Activated naive CD4-positive, alpha-beta T cell treated with anti-CD3 and anti-CD28 coated beads, Interleukin-2, amount 50 U/mL, for 24 hours (primary cell): ENCODE data around the gene NCDN.

Experiments used
- H3K27ac Mint-ChIP-seq: one replicate; pipeline ENCODE4 v1.8.0; 2021; ENCODE audit warnings: mild to moderate bottlenecking, mixed read lengths
- H3K27me3 Mint-ChIP-seq: one replicate; pipeline ENCODE4 v1.8.0; 2021; ENCODE audit warnings: mixed read lengths
- H3K36me3 Mint-ChIP-seq: one replicate; pipeline ENCODE4 v1.8.0; 2021; ENCODE audit warnings: mixed read lengths
- H3K4me1 Mint-ChIP-seq: one replicate; pipeline ENCODE4 v1.8.0; 2021; ENCODE audit warnings: mixed read lengths
- H3K4me3 Mint-ChIP-seq: one replicate; pipeline ENCODE4 v1.8.0; 2021; ENCODE audit warnings: mild to moderate bottlenecking, mixed read lengths
- H3K9me3 Mint-ChIP-seq: one replicate; pipeline ENCODE4 v1.8.0; 2021; ENCODE audit warnings: mixed read lengths

NCDN gene

DNA sequence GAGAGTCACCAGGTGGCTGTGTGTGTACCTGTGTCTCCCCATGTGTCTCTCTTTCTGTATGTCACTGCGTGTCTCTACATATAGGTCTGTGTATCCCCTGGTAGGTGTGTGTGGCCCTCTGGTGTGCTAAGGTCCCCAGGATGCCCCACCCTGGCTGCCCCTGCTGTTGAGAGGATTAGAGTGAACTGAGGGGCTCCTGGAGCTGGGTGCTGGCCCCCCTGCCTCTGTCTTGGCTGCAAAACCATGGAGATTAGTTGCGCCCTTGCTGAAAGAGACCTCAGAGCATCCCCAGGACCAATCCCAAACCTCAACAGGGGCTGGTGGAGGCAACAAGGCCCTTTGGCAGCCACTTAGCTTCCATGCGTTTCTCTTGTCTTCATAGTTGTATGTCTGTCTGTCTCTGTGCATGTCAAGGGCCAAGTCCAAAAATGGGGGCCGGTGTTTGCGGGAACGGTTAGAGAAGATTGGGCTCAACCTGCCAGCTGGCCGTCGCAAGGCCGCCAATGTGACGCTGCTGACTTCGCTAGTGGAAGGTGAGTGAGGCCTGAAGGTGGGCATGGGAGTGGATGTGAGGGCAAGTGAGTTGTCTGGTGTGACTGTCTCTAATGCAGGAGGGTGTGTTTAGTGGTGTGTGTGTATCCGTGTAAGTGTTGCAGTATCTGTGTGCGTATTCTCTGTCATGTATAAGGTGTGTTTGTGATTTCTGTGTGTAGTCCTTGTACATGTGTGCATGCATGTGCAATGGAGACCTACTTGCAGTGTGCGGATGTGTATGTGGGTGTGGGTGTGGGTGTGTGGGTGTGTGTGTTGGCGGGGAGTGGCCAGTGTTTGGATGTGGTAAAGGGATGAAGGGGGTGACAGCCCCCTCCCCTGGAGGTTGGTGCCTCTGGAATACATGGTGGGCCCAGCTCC lies 32.2 kb downstream of the NCDN start:
- H3K9me3 Mint-ChIP-seq, result no peaks in the 10 kb centered on the region
- no peaks in the 10 kb centered on the region for H3K4me1 Mint-ChIP-seq
- H3K4me3 Mint-ChIP-seq, result no peak overlapping the region
- H3K27ac Mint-ChIP-seq, result no peak overlapping the region
- no peaks in the 10 kb centered on the region for H3K36me3 Mint-ChIP-seq
- no peaks in the 10 kb centered on the region for H3K27me3 Mint-ChIP-seq

GRCh38 chr1:35590476-35591040 lies 33.0 kb downstream of the NCDN start:
- no peaks in the 10 kb centered on the region for H3K36me3 Mint-ChIP-seq
- no peak overlapping the region for H3K4me3 Mint-ChIP-seq
- H3K4me1 Mint-ChIP-seq, result no peaks in the 10 kb centered on the region
- H3K9me3 Mint-ChIP-seq, result no peaks in the 10 kb centered on the region
- no peak overlapping the region for H3K27ac Mint-ChIP-seq
- no peaks in the 10 kb centered on the region for H3K27me3 Mint-ChIP-seq

GRCh38 chr1:35591211-35591610 lies 33.6 kb downstream of the NCDN start:
- no peak overlapping the region for H3K4me3 Mint-ChIP-seq
- H3K27ac Mint-ChIP-seq, result no peak overlapping the region
- no peaks in the 10 kb centered on the region for H3K27me3 Mint-ChIP-seq
- no peaks in the 10 kb centered on the region for H3K9me3 Mint-ChIP-seq
- no peaks in the 10 kb centered on the region for H3K36me3 Mint-ChIP-seq
- no peaks in the 10 kb centered on the region for H3K4me1 Mint-ChIP-seq

DNA sequence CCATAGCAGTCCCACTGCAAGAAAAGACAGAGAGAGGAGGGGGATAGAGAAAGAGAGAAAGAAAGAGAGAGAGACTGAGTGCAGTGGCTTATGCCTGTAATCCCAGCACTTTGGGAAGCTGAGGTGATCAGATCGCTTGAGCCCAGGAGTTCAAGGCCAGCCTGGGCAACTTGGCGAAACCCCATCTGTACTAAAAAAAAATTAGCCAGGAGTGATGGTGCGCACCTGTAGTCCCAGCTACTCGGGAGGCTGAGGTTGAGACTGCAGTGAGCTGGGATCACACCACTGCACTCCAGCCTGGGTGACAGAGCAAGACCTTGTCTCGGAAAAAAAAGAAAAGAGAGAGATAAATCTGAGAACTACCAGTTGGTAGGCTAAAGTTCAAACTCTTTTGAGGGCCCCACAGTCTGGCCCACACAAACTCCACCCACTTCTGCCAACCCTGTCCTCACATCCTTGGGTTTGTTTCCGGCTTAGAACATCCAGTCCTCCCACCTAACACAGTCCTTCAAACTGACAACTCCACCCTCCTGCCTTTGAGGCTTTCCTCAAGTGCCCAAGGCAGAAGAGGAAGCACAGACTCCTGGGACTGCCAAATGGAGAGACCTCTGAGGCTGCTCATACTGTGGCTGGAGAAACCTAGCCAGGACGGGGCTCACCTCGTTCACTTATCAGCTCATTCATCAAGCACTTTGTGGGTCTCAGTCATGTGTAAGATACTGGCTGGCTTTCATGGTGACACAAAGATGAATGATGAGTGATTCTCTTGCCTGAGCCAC lies 35.6 kb downstream of the NCDN start:
- Mint-ChIP-seq H3K4me3 (no peak overlapping the region), H3K4me1 (no peaks in the 10 kb centered on the region), H3K9me3 (no peaks in the 10 kb centered on the region), H3K27me3 (no peaks in the 10 kb centered on the region), H3K27ac (no peak overlapping the region), H3K36me3 (no peaks in the 10 kb centered on the region)

DNA sequence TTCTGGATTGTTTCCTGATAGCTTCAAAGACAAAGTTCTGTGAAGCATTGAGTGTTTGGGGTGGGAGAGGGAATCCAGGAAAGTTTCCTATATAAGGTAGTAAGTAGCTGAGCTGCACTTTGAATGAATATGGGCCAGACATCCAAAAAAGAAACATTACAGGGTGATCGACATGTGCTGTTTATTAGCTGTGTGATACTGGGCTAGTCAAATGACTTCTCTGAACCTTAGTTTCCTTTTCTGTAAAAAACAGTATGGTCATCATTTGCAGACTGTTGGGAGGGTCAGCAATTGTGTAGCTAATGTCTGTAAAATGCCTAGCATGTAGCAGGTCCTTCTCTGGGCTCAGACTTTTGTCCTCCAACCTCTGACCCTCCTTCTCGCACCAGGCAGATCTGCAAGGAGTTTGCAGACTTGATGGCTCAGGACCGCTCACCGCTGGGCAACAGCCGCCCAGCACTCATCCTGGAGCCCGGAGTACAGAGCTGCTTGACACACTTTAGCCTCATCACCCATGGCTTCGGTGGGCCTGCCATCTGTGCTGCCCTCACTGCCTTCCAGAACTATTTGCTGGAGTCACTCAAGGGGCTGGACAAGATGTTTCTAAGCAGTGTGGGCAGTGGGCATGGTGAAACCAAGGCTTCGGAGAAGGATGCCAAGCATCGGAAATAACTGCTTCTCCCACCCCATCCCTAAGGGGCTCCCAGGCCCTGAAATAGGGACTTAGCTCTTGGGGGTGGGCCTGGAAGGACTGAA lies 36.6 kb downstream of the NCDN start:
- Mint-ChIP-seq H3K27me3 (no peaks in the 10 kb centered on the region), H3K27ac (no peak overlapping the region), H3K4me1 (no peaks in the 10 kb centered on the region), H3K9me3 (no peaks in the 10 kb centered on the region), H3K36me3 (no peaks in the 10 kb centered on the region), H3K4me3 (no peak overlapping the region)

GRCh38 chr1:35595684-35596083 lies 38.1 kb downstream of the NCDN start:
- Mint-ChIP-seq H3K27me3 (no peaks in the 10 kb centered on the region), H3K27ac (no peak overlapping the region), H3K9me3 (no peaks in the 10 kb centered on the region)

DNA sequence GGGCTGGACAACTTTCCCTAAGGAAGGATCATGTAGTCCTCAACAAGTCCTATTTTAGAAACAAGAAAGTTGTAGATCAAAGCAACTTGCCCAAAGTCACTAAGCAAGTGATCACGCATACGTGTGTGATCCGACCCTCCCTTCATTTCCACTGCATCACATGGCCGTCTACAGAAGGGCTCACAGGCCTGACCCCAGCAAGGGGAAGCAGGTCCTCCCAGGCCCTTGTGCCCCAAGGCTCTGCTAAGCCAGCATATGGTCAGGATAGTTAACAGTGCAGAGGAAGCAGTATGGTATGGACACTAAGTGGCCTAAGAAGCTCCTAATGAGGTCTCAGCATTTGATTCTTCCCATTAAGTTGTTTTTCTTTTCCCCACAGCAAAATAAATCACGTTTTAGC lies 40.3 kb downstream of the NCDN start:
- peaks cover 6% of the 10 kb centered on the region for H3K36me3 Mint-ChIP-seq
- no peaks in the 10 kb centered on the region for H3K9me3 Mint-ChIP-seq
- H3K4me3 Mint-ChIP-seq, result no peak overlapping the region
- H3K4me1 Mint-ChIP-seq, result no peaks in the 10 kb centered on the region
- no peaks in the 10 kb centered on the region for H3K27me3 Mint-ChIP-seq
- H3K27ac Mint-ChIP-seq, result no peak overlapping the region

More at GRCh38 chr1:35595684-35596083, 38.1 kb downstream of the NCDN start:
- Mint-ChIP-seq H3K4me1 (no peaks in the 10 kb centered on the region), H3K4me3 (no peak overlapping the region), H3K36me3 (peaks cover 4% of the 10 kb centered on the region)

- Mint-ChIP-seq H3K36me3 (peaks cover 11% of the 10 kb centered on the region), H3K4me3 (no peak overlapping the region), H3K27me3 (no peaks in the 10 kb centered on the region), H3K27ac (no peak overlapping the region), H3K4me1 (no peaks in the 10 kb centered on the region), H3K9me3 (no peaks in the 10 kb centered on the region)
Measured at GRCh38 chr1:35598895-35599294, 41.3 kb downstream of the NCDN start.

GRCh38 chr1:35599411-35599810 lies 41.8 kb downstream of the NCDN start:
- no peaks in the 10 kb centered on the region for H3K27me3 Mint-ChIP-seq

DNA sequence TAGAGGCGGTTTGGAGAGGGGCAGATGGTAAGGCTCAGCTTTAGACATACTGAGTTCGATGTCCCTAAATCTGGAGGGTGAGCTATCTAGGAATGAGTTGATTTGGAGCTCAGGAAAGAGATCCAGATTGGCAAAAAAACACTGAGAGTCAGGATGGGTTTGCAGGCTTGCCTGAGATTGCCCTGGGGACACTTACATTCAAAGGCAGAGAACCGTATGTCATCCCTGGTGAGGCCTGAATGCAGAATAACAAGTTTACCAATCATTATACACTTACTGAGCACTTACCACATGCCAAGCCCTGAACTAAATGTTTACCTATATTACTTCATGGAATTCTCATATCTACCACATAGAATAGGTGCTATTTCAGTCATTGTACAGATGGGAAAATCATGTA lies 43.0 kb downstream of the NCDN start:
- H3K36me3 Mint-ChIP-seq, result peaks cover 15% of the 10 kb centered on the region

More at GRCh38 chr1:35599411-35599810, 41.8 kb downstream of the NCDN start:
- Mint-ChIP-seq H3K4me1 (no peaks in the 10 kb centered on the region), H3K4me3 (no peak overlapping the region), H3K9me3 (no peaks in the 10 kb centered on the region), H3K36me3 (peaks cover 15% of the 10 kb centered on the region), H3K27ac (peak overlapping the region; percentile 23)

DNA sequence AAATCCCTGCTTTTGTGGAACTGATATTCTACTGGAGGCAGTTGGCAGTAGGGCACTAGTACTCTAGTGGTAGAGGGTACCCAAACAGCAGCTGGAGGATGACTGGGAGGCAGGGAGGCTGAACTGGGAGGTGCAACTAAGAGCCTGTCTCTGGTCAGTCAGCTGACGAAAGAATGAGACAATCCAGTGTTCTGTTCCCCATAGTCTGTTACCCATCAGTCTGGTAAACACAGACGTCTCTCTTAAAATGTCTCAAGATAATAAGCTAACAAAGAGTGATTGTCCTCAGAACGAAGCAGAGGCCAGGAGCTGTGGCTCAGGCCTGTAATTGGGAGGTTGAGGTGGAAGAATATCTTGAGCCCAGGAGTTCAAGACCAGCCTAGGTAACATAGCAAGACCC lies 45.9 kb downstream of the NCDN start:
- Mint-ChIP-seq H3K27me3 (no peaks in the 10 kb centered on the region), H3K36me3 (peaks cover 25% of the 10 kb centered on the region), H3K4me3 (no peak overlapping the region), H3K4me1 (peaks cover 15% of the 10 kb centered on the region), H3K27ac (no peak overlapping the region), H3K9me3 (no peaks in the 10 kb centered on the region)

More for the DNA sequence above, 43.0 kb downstream of the NCDN start:
- H3K27me3 Mint-ChIP-seq, result no peaks in the 10 kb centered on the region
- H3K4me1 Mint-ChIP-seq, result no peaks in the 10 kb centered on the region
- no peak overlapping the region for H3K4me3 Mint-ChIP-seq
- H3K9me3 Mint-ChIP-seq, result no peaks in the 10 kb centered on the region
- no peak overlapping the region for H3K27ac Mint-ChIP-seq

- H3K27me3 Mint-ChIP-seq, result no peaks in the 10 kb centered on the region
- peaks cover 27% of the 10 kb centered on the region for H3K36me3 Mint-ChIP-seq
- H3K4me1 Mint-ChIP-seq, result peaks cover 15% of the 10 kb centered on the region
- H3K9me3 Mint-ChIP-seq, result no peaks in the 10 kb centered on the region
- H3K27ac Mint-ChIP-seq, result no peak overlapping the region
- no peak overlapping the region for H3K4me3 Mint-ChIP-seq
Measured at GRCh38 chr1:35603941-35604340, 46.3 kb downstream of the NCDN start.

- peaks cover 25% of the 10 kb centered on the region for H3K36me3 Mint-ChIP-seq
Measured at GRCh38 chr1:35605071-35605866, 47.7 kb downstream of the NCDN start.

DNA sequence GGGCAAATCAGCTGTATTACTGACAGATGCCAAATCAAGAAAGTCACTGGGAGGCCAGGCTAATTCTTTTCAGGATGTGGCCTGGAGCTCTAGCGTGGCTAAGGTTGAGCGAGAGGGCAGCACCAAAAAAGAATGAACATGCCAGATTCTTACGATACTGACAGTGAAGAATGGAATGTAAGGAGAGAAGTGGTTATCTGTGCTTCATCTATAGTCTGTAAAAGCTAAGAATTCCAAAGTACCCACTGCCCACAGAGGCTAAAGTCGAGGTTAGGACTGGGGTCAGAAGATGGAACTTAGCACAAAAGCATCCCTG lies 48.2 kb downstream of the NCDN start:
- Mint-ChIP-seq H3K4me3 (no peak overlapping the region), H3K36me3 (peaks cover 25% of the 10 kb centered on the region), H3K27me3 (no peaks in the 10 kb centered on the region), H3K4me1 (peaks cover 15% of the 10 kb centered on the region), H3K27ac (no peak overlapping the region), H3K9me3 (no peaks in the 10 kb centered on the region)

More at GRCh38 chr1:35605071-35605866, 47.7 kb downstream of the NCDN start:
- no peaks in the 10 kb centered on the region for H3K27me3 Mint-ChIP-seq
- peaks cover 15% of the 10 kb centered on the region for H3K4me1 Mint-ChIP-seq
- H3K27ac Mint-ChIP-seq, result no peak overlapping the region
- no peak overlapping the region for H3K4me3 Mint-ChIP-seq
- H3K9me3 Mint-ChIP-seq, result no peaks in the 10 kb centered on the region

DNA sequence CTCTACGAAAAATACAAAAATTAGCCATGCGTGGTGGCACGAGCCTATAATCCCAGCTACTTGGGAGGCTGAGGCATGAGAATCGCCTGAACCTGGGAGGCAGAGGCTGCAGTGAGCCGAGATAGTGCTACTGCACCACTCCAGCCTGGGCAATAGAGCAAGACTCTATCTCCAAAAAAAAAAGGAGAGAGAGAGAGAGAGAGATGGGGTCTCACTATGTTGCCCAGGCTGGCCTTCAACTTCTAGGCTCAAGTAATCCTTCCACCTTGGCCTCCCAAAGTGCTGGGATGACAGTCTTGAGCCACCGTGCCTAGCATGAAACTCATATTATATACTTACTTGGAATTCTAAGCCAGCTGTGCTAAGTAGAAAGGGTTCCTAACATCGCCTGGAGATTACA lies 54.1 kb downstream of the NCDN start:
- H3K4me3 Mint-ChIP-seq, result no peak overlapping the region
- H3K27me3 Mint-ChIP-seq, result no peaks in the 10 kb centered on the region
- peaks cover 25% of the 10 kb centered on the region for H3K4me1 Mint-ChIP-seq
- H3K27ac Mint-ChIP-seq, result no peak overlapping the region
- H3K36me3 Mint-ChIP-seq, result peaks cover 14% of the 10 kb centered on the region
- no peaks in the 10 kb centered on the region for H3K9me3 Mint-ChIP-seq
